DMS114 treated with DMSO at 0.1 percent for 48 hours (cell line): ENCODE data around the gene OTOS.

Experiments used
- DNase-seq: peaks from one replicate; lab custom pipeline; 2025; ENCODE audit not compliant: unreplicated experiment; lab: John Stamatoyannopoulos, UW

Gene OTOS

DNA sequence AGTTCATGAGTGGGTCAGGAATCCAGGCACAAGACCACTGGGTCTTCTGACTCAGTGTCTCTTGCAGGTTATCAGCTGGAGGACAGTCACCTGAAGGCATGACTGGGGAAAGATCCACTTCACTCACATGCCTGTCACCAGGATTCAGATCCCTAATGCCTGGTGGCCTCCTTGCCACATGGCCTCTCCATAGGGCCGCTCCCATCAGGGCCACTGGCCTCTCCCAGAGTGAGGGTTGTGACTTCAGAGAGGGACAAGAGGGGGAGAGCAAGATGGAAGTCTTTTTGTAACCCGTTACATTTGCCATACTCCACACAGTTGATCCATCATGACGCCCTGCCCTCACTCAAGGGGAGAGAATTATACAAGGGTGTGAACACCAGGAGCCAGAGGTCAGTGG is 13.0 kb upstream of the OTOS start:
- no peak for DNase-seq

DNA sequence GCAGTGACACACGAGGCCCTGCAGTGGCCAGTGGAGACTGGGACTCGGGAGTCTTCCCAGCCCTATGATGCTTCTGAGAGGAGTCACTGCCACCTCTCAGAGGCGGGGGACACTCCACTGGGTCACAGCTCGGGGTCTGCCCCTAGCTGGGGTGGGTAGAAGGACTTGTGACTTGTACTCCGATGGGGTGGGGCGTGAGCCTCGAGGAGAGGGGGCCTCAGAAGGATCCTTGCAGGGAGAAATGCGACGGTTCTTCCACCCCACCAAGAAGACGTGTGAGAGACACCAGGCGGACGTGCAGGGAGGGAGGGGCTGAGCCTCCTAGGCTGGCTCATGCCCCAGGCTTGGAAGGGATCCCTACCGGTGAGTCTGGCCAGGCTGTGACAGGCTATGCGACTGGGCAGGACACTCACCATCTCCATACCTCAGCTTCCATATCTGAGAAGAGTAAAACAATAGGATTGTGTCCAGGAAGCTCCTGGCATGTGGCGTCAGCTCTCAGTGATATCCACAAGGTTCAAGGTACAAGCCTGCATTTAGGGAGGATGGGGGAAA is 11.1 kb upstream of the OTOS start:
- DNase-seq, result no peak

GRCh38 chr2:240149943-240150784 is 9.7 kb upstream of the OTOS start:
- DNase-seq, result peak; percentile 9

GRCh38 chr2:240147911-240148587 is 7.6 kb upstream of the OTOS start:
- no peak for DNase-seq

GRCh38 chr2:240147382-240147781 is 6.9 kb upstream of the OTOS start:
- no peak for DNase-seq

DNA sequence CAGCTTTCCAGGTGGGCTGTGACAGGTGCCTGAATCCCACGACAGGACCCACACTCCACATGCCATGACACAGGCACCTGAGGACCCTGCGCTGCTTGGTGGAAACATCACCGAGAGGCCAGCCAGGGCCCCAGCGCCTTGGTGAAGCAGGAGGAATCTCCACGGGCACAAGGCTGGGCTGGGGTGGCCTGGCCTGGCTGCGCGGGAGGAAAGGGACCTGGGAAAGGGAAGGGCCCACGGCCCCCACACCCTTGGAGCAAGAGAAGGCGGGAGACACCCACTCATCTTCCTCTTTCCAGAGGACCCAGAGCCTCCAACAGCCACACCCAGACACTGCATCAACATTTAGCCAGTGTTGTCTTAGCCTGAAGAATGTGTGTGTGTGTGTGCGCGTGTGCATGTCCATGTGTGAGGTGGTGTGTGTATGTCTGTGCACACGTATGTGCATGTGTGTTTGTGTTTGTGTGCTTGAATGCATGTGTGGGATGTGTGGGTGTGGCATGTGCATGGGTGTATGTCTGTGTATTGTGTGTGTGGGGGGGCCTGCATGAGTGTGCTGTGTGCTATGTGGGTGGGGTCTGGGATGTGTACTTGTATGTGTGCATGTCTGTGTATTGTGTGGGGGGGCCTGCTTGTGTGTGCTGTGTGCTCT is 6.3 kb upstream of the OTOS start:
- DNase-seq, result no peak

- DNase-seq, result no peak
These were observed 5.7 kb upstream of the OTOS start for GRCh38 chr2:240146141-240146561.

DNA sequence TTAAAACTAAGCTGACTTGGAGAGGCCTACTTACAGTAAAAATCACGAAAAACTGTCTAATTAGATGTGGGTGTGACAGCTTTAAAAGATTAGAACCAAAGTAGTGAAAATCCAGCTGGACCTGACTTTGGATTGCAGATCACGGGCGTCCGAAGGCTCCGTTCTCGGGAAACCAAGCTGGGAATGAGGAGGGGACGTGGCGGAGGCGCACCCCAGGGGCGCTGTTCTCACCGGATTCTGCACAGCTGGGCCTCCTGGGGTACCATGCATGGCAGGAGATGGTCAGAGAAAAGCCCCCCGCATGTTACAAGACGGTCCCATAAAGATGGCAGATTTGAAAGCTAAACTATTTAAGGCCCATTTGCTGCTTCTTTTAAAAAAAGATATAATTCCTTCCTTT is 5.0 kb upstream of the OTOS start:
- DNase-seq, result no peak

GRCh38 chr2:240144649-240145261 is 4.3 kb upstream of the OTOS start:
- DNase-seq, result no peak

- DNase-seq, result peak; percentile 12
These were observed 3.6 kb upstream of the OTOS start for GRCh38 chr2:240143801-240144648.

GRCh38 chr2:240143276-240143675 is 2.8 kb upstream of the OTOS start:
- no peak for DNase-seq

GRCh38 chr2:240142859-240143258 is 2.4 kb upstream of the OTOS start:
- no peak for DNase-seq

DNA sequence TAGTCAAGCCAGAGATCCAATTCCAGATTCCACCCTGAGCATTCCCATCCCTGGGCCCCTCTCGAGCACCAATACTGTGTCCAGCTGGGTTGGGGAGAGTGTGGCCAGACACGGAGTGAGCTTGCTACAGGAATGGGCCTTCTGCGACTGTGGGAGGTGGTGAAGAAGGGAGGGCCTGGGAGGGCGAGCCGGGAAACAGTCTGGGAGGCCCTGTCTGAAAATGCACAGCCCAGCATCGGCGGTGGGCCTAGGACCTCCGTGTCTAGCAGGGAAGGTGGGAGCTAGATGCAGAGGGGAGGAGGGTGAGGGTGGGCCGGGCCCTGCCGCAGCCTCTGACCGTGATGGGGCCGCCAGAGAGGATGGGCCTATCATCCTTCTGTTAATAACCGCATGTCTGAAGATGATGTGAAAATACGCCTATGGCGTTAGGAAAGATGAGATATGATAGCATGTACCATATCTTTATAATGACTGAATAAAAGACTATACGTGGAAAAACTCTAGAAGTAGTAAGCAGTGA is 1.9 kb upstream of the OTOS start:
- DNase-seq, result no peak

GRCh38 chr2:240141736-240142135 is 1.3 kb upstream of the OTOS start:
- DNase-seq, result no peak

DNA sequence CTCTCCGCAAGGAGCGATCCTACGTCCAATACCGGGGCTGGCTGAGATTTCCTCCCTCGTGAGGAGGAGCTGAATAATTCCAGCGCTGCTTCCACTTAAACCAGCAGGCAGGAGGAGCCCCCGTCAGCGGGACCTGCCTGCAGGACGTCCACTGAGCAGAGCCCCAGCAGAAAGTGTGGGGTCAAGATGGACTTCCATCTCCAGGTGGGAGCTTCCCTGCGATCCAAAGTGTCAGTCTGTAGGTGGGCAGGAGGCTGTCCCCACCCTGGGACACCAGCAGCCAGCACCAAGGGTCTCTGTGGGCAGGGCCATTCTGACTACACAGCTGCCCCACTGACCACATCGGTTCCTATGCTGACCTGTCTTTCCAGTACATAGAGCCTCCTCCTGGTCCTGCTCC is 462 bp upstream of the OTOS start:
- DNase-seq, result no peak

DNA sequence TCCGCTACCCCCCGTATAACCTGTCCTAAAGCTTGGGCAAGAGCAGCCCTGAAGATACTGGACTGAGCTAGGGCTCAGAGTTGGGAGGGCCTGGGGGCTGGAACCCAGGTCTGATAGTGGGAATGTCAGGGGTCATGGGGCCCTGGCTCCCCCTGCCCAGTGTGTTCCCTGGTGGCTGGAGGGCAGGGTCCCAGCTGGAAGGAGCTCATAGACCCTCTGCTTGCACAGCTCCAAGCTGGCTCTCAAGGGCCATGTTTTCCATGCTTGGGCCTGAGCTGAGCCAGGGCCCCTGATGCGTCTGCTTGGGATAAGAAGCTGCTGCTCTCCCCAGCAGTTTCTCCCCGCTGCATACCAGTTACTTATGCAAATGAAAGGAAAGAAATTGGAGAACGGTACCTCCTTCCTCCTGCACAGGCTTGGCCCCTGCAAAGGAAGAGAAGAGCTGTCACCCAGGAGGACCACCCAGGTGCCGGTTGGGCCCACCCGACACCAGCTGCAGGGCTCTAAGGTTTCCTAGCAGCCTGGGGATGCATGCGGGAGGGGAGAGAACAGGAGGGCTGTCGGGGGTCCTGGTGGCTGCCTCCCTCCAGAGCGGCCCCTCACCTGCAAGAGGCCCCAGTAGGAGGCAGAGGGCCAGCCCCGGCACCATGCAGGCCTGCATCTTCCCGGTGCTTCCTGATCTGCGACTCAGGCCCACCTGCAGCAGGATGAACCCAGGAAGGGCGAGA is 628 bp downstream of the OTOS start:
- DNase-seq, result no peak

DNA sequence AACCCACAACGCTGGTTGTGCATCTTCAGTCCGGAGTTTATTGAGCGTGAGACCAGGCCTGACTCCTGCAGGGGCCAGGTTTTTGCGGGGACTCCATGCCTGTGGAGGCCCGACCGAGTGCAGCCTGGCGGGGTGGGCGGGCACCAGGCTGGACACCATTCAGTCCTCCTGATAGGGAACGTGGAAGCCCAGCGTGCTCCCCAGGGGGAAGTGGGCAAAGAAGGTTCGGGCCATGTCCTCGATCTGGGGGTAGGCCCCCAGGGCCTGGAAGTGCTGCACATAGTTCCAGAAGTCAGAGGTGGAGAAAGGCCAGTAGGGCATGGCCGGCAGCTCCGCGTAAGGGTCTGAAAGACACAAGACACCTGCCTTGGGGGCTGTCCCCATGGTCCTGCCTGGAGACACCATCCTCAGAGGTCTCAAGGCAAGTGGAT is 1.4 kb downstream of the OTOS start:
- no peak for DNase-seq

DNA sequence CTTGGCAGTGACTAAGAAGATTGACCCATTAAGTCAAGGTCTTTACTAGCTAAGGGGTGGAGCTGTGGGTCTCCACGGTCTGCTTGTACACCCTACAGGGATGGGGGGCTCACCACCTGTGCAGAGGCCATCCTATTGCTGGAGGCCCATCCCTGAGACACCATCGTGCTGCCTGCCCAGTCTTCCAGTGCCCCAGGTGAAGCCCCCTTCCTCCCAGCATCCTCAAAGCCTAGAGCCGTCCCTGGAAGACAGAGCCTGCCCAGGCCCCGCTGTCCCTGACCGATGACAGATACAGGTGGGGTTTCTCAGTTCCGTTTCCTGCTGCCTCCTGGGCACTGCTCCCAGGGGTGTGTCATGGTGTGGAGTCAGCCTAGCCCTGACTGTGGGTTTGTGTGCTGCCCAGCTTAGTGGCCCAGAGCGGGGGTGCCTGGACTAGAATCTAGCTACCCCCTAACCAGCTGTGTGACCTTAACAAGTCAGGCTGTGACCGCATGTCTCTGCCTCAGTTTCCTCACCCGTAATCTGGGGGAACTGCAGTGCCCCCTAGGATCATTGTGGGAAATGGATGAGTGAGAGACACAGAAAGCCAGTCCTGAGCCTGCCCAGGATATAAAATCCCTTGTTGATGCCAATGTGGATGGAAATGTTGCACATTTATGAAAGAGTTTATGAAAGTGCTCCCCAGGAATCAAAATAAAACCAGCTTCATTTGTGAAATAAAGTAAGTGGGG is 2.0 kb downstream of the OTOS start:
- DNase-seq, result no peak
